Stomach (tissue), 9 donors: ENCODE measurements around the gene SERPINB4. TPM values are rescaled to one million over a fixed set of nuclear protein-coding genes. Genes with fewer than 3 reads are reported as not detected.
"Not testable (repeated sequence)": the region's sequence is repeated elsewhere in the genome, so short reads cannot be mapped to it uniquely, and the experiment has no call there.

Experiments used
- DNase-seq, 2 donors: peaks; one replicate each; pipeline versions ENCODE4 v3.0.0 to v3.0.0-alpha.2; 2013 to 2019
- H3K27ac ChIP-seq, 5 donors: fragments of 200-600 bp in 4 of 5; sonication (generic) in 4 of 5; one replicate each; pipeline ENCODE4 v1.5.1; 2013 to 2019; ENCODE audit warnings: mild to moderate bottlenecking in 1 of 5, moderate library complexity in 1 of 5
- H3K27me3 ChIP-seq, 3 donors: fragments of 200-600 bp; sonication (generic); one replicate each; pipeline ENCODE4 v1.5.1; 2017 to 2019; ENCODE audit warnings: mixed run types in 1 of 3
- H3K36me3 ChIP-seq, 4 donors: fragments of 200-600 bp; sonication (generic); 1 replicate in 3 of 4; 2 replicates in 1 of 4; pipeline ENCODE4 v1.5.1; 2016 to 2019
- H3K4me1 ChIP-seq, 4 donors: fragments of 200-600 bp; sonication (generic); one replicate each; pipeline ENCODE4 v1.5.1; 2016 to 2019
- H3K4me3 ChIP-seq, 4 donors: fragments of 200-600 bp; sonication (generic) in 3 of 4; one replicate each; pipeline ENCODE4 v1.5.1; 2016 to 2019; ENCODE audit warnings: mild to moderate bottlenecking in 1 of 4
- H3K9me3 ChIP-seq, 4 donors: fragments of 200-600 bp; sonication (generic); one replicate each; pipeline ENCODE4 v1.5.1; 2016 to 2019
- EP300 ChIP-seq: sonication (generic); formaldehyde crosslinking; IDR thresholded peaks from one replicate; pipeline ENCODE4 v1.6.1; 2017; ENCODE audit warnings: antibody characterized with exemption
- POLR2A ChIP-seq, 4 donors: fragments of 450-650 bp; IDR thresholded peaks; one replicate each; pipeline ENCODE4 v1.6.1; 2016; ENCODE audit warnings: antibody characterized with exemption in 4 of 4, control low read depth in 2 of 4, mild to moderate bottlenecking in 1 of 4, moderate library complexity in 1 of 4
- POLR2AphosphoS5 ChIP-seq, 3 donors: sonication (generic); formaldehyde crosslinking; IDR thresholded peaks; one replicate each; pipeline ENCODE4 v1.6.1; 2016; ENCODE audit warnings: antibody characterized with exemption in 3 of 3
- WGBS, 5 donors: extraction: QIAGEN DNeasy Blood & Tissue Kit in 3 of 5; methylation state at CpG; one replicate each; pipeline versions ENCODE4 v1.1.5 to v1.1.7; 2013 to 2018; 5-methylcytosine and 5-hydroxymethylcytosine counted together
- intact Hi-C: fragments of 100-400 bp; cut with DNase I; formaldehyde crosslinking; loops from one replicate; pipeline ENCODE4 v1.15.1; 2023; ENCODE audit warnings: low total_unique reads
- polyA plus RNA-seq, 3 donors: library from polyadenylated mRNA; stranded (reverse); fragments of 200-250 nt; gene quantifications; one replicate each; pipeline ENCODE4 v1.2.3, GENCODE V29; 2013
- total RNA-seq, 5 donors: library from RNA; depleted of rRNA; stranded (reverse); fragments of >200 nt; gene quantifications; one replicate each; pipeline versions ENCODE4 v1.1.0 to v1.2.3, GENCODE V29; 2014 to 2016
- TF ChIP-seq, protein P1 (sequence below), 7 experiments: fragments of 450-650 bp in 4 of 7; fragments of 200-600 bp in 3 of 7; sonication (generic) in 3 of 7; IDR thresholded peaks; one replicate each; pipeline ENCODE4 v1.5.1; 2016 to 2019; ENCODE audit warnings: antibody characterized with exemption in 7 of 7, control low read depth in 2 of 7, mild to moderate bottlenecking in 1 of 7
- donor health status: healthy with polysubstance abuse.
- donor health status: Bipolar disorder and iron deficiency.
- donor health status: healthy.

SERPINB4 gene
- total and polyA plus RNA-seq, 8 donors: 0.46 to 3.8 (median 0.68) TPM; not detected in 5

DNA sequence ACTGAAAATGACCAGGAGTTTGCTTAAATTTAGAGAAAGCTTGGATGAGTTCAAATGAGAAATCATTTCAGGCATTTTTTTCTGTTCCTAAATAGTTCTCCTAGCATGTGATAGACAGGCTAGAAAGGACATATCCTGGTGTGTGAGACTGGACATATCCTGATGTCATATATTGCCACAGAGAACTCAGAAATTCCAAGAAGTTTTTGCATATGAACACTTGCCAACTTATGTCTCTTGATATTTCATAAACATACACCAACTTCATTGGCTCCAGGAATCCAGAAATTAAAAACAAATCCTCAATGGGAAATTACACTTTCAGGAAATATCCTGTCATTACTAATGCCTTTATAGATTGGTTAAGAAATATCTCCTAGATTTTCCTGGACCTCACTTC, 2.9 kb upstream of the SERPINB4 start:
- no peaks in the 10 kb centered on the region for H3K9me3 ChIP-seq
- H3K27ac ChIP-seq: no peak overlapping the region
- no peak overlapping the region for H3K4me3 ChIP-seq
- no peaks in the 10 kb centered on the region for H3K27me3 ChIP-seq
- no peak for TF ChIP-seq POLR2AphosphoS5 (IDR thresholded peaks at IDR 0.05)
- no peak for TF ChIP-seq POLR2A (IDR thresholded peaks at IDR 0.05)
- no peak for TF ChIP-seq EP300
- TF ChIP-seq, protein P1, sequence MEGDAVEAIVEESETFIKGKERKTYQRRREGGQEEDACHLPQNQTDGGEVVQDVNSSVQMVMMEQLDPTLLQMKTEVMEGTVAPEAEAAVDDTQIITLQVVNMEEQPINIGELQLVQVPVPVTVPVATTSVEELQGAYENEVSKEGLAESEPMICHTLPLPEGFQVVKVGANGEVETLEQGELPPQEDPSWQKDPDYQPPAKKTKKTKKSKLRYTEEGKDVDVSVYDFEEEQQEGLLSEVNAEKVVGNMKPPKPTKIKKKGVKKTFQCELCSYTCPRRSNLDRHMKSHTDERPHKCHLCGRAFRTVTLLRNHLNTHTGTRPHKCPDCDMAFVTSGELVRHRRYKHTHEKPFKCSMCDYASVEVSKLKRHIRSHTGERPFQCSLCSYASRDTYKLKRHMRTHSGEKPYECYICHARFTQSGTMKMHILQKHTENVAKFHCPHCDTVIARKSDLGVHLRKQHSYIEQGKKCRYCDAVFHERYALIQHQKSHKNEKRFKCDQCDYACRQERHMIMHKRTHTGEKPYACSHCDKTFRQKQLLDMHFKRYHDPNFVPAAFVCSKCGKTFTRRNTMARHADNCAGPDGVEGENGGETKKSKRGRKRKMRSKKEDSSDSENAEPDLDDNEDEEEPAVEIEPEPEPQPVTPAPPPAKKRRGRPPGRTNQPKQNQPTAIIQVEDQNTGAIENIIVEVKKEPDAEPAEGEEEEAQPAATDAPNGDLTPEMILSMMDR (IDR thresholded peaks at IDR 0.05): no peak
- H3K4me1 ChIP-seq: no peaks in the 10 kb centered on the region
- intact Hi-C loops: no loop called here
- DNase-seq: no peak
- no peaks in the 10 kb centered on the region for H3K36me3 ChIP-seq

DNA sequence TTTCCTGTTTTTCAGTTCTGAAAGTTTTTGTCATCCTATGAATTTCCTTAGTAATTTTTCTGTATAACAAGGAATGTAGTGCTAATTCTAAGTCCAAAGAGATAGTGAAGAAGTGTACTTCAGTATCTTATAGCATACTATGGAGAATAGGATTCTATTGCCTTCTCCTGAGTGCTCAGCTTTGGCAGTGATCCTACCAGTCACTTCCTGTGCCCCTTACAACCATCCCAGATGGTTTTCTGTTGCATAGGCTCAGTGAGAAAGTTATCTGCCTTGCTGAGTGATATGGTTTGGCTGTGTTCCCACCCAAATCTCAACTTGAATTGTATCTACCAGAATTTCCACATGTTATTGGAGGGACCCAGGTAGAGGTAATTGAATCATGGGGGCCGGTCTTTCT, 638 bp upstream of the SERPINB4 start:
- 59 to 94% (median 86%) methylated on average over 1 of the region's 1 CpG for WGBS, 5 donors
- H3K9me3 ChIP-seq, H3K4me3 ChIP-seq, DNase-seq, H3K36me3 ChIP-seq, H3K27me3 ChIP-seq, H3K27ac ChIP-seq, H3K4me1 ChIP-seq, intact Hi-C loops: not testable (repeated sequence)

DNA sequence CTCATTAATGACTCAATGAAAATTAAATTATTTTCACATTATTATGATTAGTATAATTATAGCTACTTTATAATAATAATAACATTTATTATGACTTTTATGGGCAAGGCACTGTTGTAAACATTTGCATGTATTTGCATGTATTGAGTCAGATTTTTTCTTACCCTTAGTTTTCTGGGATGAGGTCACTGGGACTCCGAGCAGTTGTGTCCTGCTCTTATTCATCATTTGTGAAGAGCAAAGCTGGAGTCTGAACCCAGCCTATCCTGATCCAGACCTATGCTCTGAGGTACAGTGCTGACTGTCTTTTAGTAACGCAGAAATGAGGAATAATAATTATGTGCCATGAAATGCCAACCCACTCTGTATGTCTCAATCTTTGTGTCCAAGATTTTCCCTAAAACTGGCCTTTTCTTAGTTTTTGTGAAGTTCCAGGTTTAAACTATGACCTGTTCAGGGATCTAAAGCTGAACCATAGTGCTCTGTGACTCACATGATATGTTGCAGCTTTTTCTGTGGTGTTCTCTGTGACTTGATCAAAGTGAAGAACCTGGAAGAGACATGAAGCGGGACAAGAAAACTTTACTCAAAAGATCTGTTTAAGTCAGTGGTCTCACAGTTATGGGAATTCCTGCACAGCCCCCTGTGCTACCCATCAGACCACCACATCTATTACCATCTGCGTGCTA, 1.2 kb downstream of the SERPINB4 start:
- H3K27me3 ChIP-seq, H3K36me3 ChIP-seq, H3K9me3 ChIP-seq, H3K4me1 ChIP-seq, H3K4me3 ChIP-seq, DNase-seq, intact Hi-C loops, H3K27ac ChIP-seq: not testable (repeated sequence)
- 87 to 91% (median 91%) methylated on average over 4 of the region's 4 CpGs for WGBS, 5 donors

DNA sequence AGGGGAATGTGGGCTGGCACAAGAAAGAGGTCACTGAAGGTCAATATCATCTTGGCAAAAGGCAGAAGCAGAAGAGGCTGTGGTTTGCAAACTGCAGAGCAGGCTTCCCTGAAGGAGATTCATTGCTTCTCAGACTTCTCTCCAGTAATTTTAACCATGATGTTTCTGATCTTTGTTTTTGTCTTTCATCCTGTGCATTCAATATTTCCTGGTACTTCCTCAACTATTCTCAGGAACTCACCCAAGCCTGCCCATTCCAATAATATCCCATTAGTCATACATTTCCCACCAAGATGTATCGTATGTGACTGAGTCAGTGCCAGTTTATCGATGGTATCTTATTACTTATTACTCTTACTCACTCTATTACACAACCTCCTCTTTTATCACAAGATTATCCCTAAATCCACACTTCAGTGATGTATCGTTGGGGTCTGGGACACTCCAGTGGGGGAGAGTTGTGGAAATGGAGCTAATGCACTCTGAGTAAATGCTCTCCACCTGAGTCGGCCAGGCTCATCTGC, 2.8 kb downstream of the SERPINB4 start:
- 78 to 89% (median 88%) methylated on average over 4 of the region's 4 CpGs for WGBS, 5 donors
- not testable (repeated sequence) for H3K9me3 ChIP-seq

DNA sequence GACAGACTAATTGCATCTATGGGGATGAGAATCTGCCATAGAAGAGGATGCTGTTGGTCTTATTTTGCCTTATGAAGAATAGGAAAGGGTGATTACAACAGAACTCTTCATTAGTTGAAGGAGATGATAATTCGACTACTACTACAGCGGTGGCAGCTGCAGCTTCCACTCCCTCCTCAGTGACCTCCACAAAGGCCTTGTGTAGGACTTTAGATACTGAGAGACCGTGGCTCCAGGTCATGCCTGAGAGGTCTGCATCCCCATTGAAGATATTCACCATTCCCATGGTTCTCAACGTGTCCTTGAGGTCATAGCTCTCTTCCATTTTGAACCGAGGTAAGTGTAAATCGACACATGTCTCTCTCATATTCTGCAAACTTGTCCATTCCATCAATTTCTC, 6.4 kb downstream of the SERPINB4 start:
- no peak overlapping the region for H3K27ac ChIP-seq
- intact Hi-C loops: no loop called here
- no peak for DNase-seq
- no peaks in the 10 kb centered on the region for H3K27me3 ChIP-seq
- no peaks in the 10 kb centered on the region for H3K9me3 ChIP-seq
- WGBS, 5 donors: 77 to 88% (median 86%) methylated on average over 5 to 6 of the region's 6 CpGs
- H3K4me3 ChIP-seq: no peak overlapping the region
- H3K36me3 ChIP-seq: no peaks in the 10 kb centered on the region
- H3K4me1 ChIP-seq: no peaks in the 10 kb centered on the region
- TF ChIP-seq EP300 (no peak), POLR2AphosphoS5 (IDR thresholded peaks at IDR 0.05) (no peak), POLR2A (IDR thresholded peaks at IDR 0.05) (no peak)
- TF ChIP-seq, protein P1 (IDR thresholded peaks at IDR 0.05): no peak

More for the DNA sequence above, 2.8 kb downstream of the SERPINB4 start:
- H3K27ac ChIP-seq, H3K27me3 ChIP-seq, intact Hi-C loops, DNase-seq, H3K4me1 ChIP-seq, H3K4me3 ChIP-seq, H3K36me3 ChIP-seq: not testable (repeated sequence)

DNA sequence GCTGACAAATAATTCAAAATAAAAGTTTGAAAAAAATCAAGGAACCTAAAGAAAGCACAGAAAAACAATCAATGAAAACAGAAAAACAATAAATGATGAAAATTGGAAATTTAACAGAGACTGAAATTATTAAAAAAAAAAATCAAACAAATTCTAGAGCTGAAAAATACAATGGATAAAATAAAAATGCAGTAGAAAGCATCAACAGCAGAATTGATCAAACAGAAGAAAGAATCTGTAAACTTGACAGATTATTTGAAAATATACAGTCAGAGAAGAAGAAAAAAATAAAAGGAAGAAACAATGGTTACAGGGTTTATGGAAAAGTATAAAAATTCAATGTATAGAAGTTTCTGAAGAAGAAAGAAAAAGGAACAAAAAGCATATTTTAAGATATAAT, 16.2 kb downstream of the SERPINB4 start:
- intact Hi-C loops: no loop called here
- Histone ChIP-seq H3K27ac (no peak overlapping the region), H3K9me3 (peaks cover 0 to 43% (median 31%) of the 10 kb centered on the region in 4 donors), H3K36me3 (no peaks in the 10 kb centered on the region), H3K4me3 (no peak overlapping the region), H3K4me1 (no peaks in the 10 kb centered on the region), H3K27me3 (no peaks in the 10 kb centered on the region)
- no peak for DNase-seq
- TF ChIP-seq POLR2AphosphoS5 (IDR thresholded peaks at IDR 0.05): no peak
- TF ChIP-seq, protein P1 (IDR thresholded peaks at IDR 0.05): no peak
- TF ChIP-seq EP300: no peak
- no peak for TF ChIP-seq POLR2A (IDR thresholded peaks at IDR 0.05)
